GM10248 (cell line): ENCODE data around the gene RAB1A.
"Not testable (repeated sequence)": the region's sequence is repeated elsewhere in the genome, so short reads cannot be mapped to it uniquely, and the experiment has no call there.

ENCODE experiments used
- CTCF ChIA-PET: fragments of 300-600 bp; sonication (Branson Sonifier 250); formaldehyde crosslinking; extraction: SDS; loops from one replicate; lab custom pipeline; 2021; ENCODE audit warnings: antibody characterized with exemption; lab: Yijun Ruan, JAX
- POLR2A ChIA-PET: fragments of 350-650 bp; sonication (Branson Sonifier 250); formaldehyde crosslinking; extraction: SDS; loops from one replicate; lab custom pipeline; 2020; ENCODE audit warnings: antibody characterized with exemption; lab: Yijun Ruan, JAX
- DNase-seq: peaks from one replicate; pipeline ENCODE4 v3.0.0; 2012; ENCODE audit errors: extremely low spot score
- CTCF ChIP-seq: IDR thresholded peaks from 2 replicates; pipeline ENCODE4 v1.5.1; 2012; ENCODE audit warnings: mild to moderate bottlenecking, low read depth; ENCODE audit errors: extremely low read depth, missing control alignments, control extremely low read depth

RAB1A gene

GRCh38 chr2:65129826-65130663 is at the start of gene RAB1A:
TSS of gene RAB1A (minus strand) at chr2:65130106. CDS start at chr2:65129915, 191 bp downstream.
- POLR2A ChIA-PET = interaction anchor here (0.5 to 2.1 kb wide), 18 partner anchors 8 to 595 kb away, joined by 3 to 29 read pairs (median 4); partner anchors contain the start of gene ACTR2
- peak; percentile 52 for TF ChIP-seq CTCF
- CTCF ChIA-PET = interaction anchor here (0.6 to 3.0 kb wide), 23 partner anchors 10 to 474 kb away, joined by 3 to 19 read pairs (median 4); partner anchors contain the start of gene ACTR2
- peak; percentile 98 for DNase-seq

- no peak for TF ChIP-seq CTCF
- ChIA-PET CTCF (interaction anchor here (0.7 to 4.1 kb wide), 6 partner anchors 9 to 113 kb away, joined by 3 to 30 read pairs (median 4); no protein-coding TSS in a partner anchor), POLR2A (no interaction called here)
- no peak for DNase-seq
These were observed 48.0 kb upstream of the RAB1A start for GRCh38 chr2:65177751-65178442.

- DNase-seq = no peak
- ChIA-PET POLR2A (interaction anchor here (0.6 kb wide), 1 partner anchor 18 kb away, joined by 4 read pairs; no protein-coding TSS in a partner anchor), CTCF (interaction anchor here (1.0 to 4.1 kb wide), 4 partner anchors 10 to 13 kb away, joined by 3 to 30 read pairs (median 3); no protein-coding TSS in a partner anchor)
- TF ChIP-seq CTCF = no peak
These were observed 46.1 kb upstream of the RAB1A start for GRCh38 chr2:65175894-65176530.

- DNase-seq, POLR2A ChIA-PET: not testable (repeated sequence)
- CTCF ChIA-PET = interaction anchor here (1.2 to 1.3 kb wide), 2 partner anchors 13 to 109 kb away, joined by 6 read pairs; no protein-coding TSS in a partner anchor
These were observed 44.1 kb upstream of the RAB1A start for GRCh38 chr2:65174031-65174430.

GRCh38 chr2:65172994-65173790 is 43.3 kb upstream of the RAB1A start:
- no peak for DNase-seq
- ChIA-PET CTCF (interaction anchor here (1.4 kb wide), 1 partner anchor 9 kb away, joined by 5 read pairs; no protein-coding TSS in a partner anchor), POLR2A (no interaction called here)
- TF ChIP-seq CTCF = no peak

- POLR2A ChIA-PET, DNase-seq: not testable (repeated sequence)
- CTCF ChIA-PET = interaction anchor here (0.7 to 4.5 kb wide), 10 partner anchors 13 to 254 kb away, joined by 3 to 34 read pairs (median 3); no protein-coding TSS in a partner anchor
These were observed 40.9 kb upstream of the RAB1A start for GRCh38 chr2:65170611-65171477.
